Limb (tissue), 2 donors: ENCODE measurements around the gene POM121L2.

Experiments
- DNase-seq, 2 donors: peaks; one replicate each; pipeline ENCODE4 v3.0.0-alpha.2; 2016; ENCODE audit errors: extremely low spot score in 2 of 2

POM121L2 gene

GRCh38 chr6:27312146-27312949 is at the start of gene POM121L2:
TSS of gene POM121L2 (minus strand) at chr6:27312273. CDS start at chr6:27312170, 103 bp downstream.
- peak; percentile 26 to 70 for DNase-seq

DNA sequence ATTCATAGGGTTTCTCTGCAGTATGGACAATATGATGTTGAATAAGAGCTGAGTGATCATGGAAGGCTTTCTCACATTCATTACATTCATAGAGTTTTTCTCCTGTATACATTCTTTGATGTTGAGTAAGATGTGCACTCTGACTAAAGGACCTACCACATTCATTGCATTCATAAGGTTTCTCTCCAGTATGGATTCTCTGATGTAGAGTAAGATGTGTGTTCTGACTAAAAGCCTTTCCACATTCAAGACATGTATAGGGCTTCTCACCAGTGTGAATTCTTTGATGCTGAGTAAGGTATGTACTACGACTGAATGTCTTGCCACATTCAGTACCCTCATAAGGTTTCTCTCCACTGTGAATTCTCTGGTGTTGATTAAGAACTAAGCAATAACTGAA is 47.2 kb upstream of the POM121L2 start:
- DNase-seq = no peak

GRCh38 chr6:27358786-27359185 is 46.7 kb upstream of the POM121L2 start:
- no peak for DNase-seq

- DNase-seq = no peak
These were observed 40.8 kb upstream of the POM121L2 start for GRCh38 chr6:27352850-27353249.

GRCh38 chr6:27334141-27334540 is 22.1 kb upstream of the POM121L2 start:
- no peak for DNase-seq

DNA sequence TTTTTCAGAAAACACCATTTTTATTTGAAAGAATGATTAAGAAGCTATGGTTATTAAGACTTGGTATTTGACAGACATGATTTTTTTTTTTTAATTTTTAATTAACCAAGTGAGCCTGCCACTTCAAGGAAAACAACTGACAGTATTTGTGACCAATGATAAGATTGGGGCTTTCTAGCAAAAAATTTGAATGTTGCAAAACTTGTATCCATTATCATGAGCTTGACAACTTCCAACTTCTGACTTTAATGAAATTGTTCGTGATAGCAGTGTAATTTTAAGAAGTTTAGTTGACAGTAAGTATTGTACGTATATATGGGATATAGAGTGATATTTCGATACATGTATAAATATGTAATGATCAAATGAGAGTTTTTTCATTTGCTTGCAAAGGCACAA is 21.6 kb upstream of the POM121L2 start:
- DNase-seq = no peak

GRCh38 chr6:27332692-27333641 is 20.9 kb upstream of the POM121L2 start:
- peak; percentile 25 to 50 for DNase-seq

GRCh38 chr6:27327023-27327738 is 15.1 kb upstream of the POM121L2 start:
- no peak for DNase-seq

GRCh38 chr6:27321901-27322300 is 9.8 kb upstream of the POM121L2 start:
- DNase-seq = no peak

- DNase-seq = no peak
These were observed 9.3 kb upstream of the POM121L2 start for GRCh38 chr6:27321370-27321769.

- DNase-seq = no peak
These were observed 6.9 kb upstream of the POM121L2 start for GRCh38 chr6:27318973-27319372.

GRCh38 chr6:27314046-27314445 is 2.0 kb upstream of the POM121L2 start:
- no peak for DNase-seq

DNA sequence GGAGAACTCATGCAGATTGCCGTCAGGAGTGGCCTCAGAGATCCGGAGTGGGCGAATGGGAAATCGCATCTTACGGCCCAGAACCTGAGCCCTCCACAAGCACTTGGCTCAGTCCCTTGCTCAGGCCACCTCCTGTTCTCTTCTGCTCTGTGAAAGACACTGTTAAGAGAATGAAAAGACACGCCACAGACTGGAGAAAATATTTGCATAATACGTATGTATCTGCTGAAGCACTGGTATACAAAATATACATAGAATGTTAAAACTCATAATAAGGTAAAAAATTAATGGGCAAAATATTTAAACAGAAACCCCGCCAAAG is 838 bp upstream of the POM121L2 start:
- no peak for DNase-seq

- no peak for DNase-seq
These were observed 297 bp downstream of the POM121L2 start for GRCh38 chr6:27311806-27312145.

DNA sequence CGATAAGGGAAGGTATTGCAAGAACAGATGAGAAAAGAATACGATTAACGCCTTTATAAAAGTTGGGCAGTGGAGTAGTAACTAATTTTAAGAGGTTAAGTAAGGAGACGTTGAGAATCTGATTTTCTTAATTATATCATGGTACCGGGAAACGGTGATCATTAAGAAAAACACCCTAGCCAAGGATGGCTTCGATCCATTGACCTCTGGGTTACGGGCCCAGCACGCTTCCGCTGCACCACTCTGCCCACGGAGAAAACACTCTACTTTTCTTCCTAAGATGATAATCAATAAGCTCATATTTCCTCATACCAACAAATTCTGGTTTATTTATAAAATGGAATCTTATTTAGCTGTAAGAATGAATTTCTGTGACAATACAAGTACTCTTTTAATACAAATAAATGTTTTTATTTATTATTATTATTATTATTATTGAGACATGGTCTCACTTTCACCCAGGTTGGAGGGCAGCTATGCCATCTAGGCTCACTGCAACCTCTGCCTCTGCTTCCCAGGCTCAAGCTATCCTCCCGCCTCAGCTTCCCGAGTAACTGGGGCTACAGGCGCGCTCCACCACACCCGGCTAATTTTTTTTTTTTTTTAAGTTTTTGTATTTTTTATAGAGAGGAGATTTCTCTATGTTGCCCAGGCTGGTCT is 8.3 kb downstream of the POM121L2 start:
- no peak for DNase-seq

DNA sequence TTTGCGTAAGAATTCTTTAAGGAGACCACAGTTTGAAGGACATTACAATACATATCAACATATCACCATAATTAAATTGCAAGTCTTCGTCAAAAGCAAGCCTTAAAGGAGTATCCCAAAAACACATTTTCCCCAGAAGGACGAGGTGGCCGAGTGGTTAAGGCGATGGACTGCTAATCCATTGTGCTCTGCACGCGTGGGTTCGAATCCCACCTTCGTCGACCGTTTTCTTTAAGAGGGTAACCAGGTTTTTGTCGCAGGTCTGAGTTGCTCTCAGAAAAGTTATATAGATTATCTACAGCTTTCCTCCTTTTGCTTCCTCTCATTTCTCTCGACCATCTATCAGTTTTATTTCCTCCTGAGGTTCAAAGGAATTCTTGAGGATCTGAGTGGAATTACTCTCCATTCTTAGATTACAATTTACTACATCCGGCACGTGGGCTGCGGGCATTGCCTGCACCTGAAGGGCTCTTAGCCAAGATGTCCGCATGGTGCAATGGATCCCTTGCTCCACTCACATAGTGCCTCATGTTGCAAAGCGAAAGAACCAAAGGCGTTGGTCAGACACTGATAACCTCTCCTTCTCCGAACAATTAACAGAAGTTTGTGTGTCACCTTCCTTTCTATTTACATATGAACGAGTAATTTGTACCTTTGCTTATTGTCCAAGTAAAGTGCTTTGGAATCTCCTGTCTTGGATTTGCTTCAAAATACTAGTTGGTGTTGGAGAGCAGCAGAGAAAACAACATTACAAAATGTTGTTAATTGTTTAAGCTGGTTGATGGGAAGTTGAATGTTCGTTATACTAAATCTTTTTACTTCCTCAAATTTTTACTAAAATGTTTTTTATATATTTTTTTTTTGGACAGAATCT is 14.0 kb downstream of the POM121L2 start:
- DNase-seq = no peak

GRCh38 chr6:27297484-27297856 is 14.6 kb downstream of the POM121L2 start:
- no peak for DNase-seq

- DNase-seq = no peak
These were observed 15.8 kb downstream of the POM121L2 start for GRCh38 chr6:27296106-27296783.

DNA sequence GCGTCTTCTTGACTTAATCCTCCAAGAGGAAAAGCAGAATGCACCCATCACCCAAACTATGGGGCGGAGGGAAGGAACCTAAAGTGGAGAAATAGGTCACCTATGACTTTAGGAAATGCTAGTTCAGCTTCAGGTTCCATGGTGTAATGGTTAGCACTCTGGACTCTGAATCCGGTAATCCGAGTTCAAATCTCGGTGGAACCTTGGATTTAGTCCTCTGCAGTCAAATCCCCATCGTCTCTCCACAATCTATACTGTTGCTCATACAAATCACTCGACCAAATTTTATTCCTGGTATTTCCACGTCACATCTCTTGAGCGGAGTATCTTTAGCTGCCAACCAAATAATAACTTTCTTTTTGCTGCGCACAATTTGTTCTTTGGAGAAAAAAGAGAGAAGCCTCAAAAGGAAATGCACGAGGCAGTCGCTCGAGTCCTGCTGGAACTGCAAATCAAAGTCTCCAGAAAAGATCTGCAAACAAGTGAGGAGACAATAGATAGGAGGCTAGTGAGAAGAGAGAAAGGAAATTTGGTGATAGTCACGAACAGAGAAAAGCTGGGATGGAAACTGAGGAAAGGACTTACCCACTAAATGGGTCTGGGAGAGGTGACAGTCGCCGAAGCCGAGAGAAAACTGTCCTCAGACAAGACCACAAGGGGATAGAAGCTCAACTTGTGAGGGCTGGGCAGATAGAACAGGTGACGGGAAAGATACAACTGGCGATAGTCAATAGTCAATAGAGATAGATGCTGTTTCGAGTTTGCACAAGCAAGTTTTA is 16.6 kb downstream of the POM121L2 start:
- DNase-seq = no peak
